Raji (cell line): ENCODE measurements around the gene VEGFB.

Source experiments
- POLR2A ChIP-seq: IDR thresholded peaks from 2 replicates; pipeline ENCODE4 v1.6.1; 2011; ENCODE audit warnings: low read depth, low read length, control low read depth; ENCODE audit not compliant: insufficient read depth

VEGFB gene

GRCh38 chr11:64284962-64285884, 50.8 kb downstream of the VEGFB start, which contains the start of gene GPR137:
Gene GPR137, plus strand, starts transcription at chr11:64285848. Its CDS starts 677 bp downstream, at chr11:64286525.
- TF ChIP-seq POLR2A, result no peak; the same call in 1 of the 2 replicates

GRCh38 chr11:64285885-64286800, 51.8 kb downstream of the VEGFB start:
- TF ChIP-seq POLR2A, result peak; percentile 45

- no peak for TF ChIP-seq POLR2A
These were observed 52.4 kb downstream of the VEGFB start for GRCh38 chr11:64286801-64287159.

GRCh38 chr11:64287676-64288352, 53.4 kb downstream of the VEGFB start:
- TF ChIP-seq POLR2A, result no peak

- no peak for TF ChIP-seq POLR2A
These were observed 54.0 kb downstream of the VEGFB start for GRCh38 chr11:64288353-64288750.
